HG02870 (cell line): ENCODE measurements around the gene AKR1C8.
"Not testable (repeated sequence)": the region's sequence is repeated elsewhere in the genome, so short reads cannot be mapped to it uniquely, and the experiment has no call there.

Experiments used
- ATAC-seq: cut with Tn5 transposase; IDR thresholded peaks from one replicate; pipeline ENCODE4 v1.9.1; 2021; ENCODE audit warnings: mild to moderate bottlenecking, moderate library complexity; ENCODE audit not compliant: unreplicated experiment

AKR1C8 gene

GRCh38 chr10:5184987-5185775 lies at the start of gene AKR1C8:
Gene AKR1C8 (minus strand): TSS chr10:5185150. CDS start chr10:5185104, 46 bp downstream.
- no peak for ATAC-seq

- no peak for ATAC-seq
These were observed 49.3 kb upstream of the AKR1C8 start for GRCh38 chr10:5234106-5234860.

GRCh38 chr10:5233324-5233723 lies 48.4 kb upstream of the AKR1C8 start:
- ATAC-seq: no peak

GRCh38 chr10:5229019-5229418 lies 44.1 kb upstream of the AKR1C8 start:
- ATAC-seq: no peak

GRCh38 chr10:5222942-5223341 lies 38.0 kb upstream of the AKR1C8 start:
- ATAC-seq: not testable (repeated sequence)

GRCh38 chr10:5219262-5219661 lies 34.3 kb upstream of the AKR1C8 start:
- ATAC-seq: no peak

- no peak for ATAC-seq
These were observed 31.9 kb upstream of the AKR1C8 start for GRCh38 chr10:5216801-5217200.

- no peak for ATAC-seq
These were observed 27.0 kb upstream of the AKR1C8 start for GRCh38 chr10:5211696-5212536.

- not testable (repeated sequence) for ATAC-seq
These were observed 25.3 kb upstream of the AKR1C8 start for GRCh38 chr10:5210261-5210660.

- not testable (repeated sequence) for ATAC-seq
These were observed 24.8 kb upstream of the AKR1C8 start for GRCh38 chr10:5209776-5210175.

GRCh38 chr10:5206799-5207198 lies 21.8 kb upstream of the AKR1C8 start:
- ATAC-seq: no peak

- ATAC-seq: no peak
These were observed 14.4 kb upstream of the AKR1C8 start for GRCh38 chr10:5199398-5199797.

- ATAC-seq: no peak
These were observed 13.4 kb upstream of the AKR1C8 start for GRCh38 chr10:5198386-5198785.

GRCh38 chr10:5196702-5197113 lies 11.8 kb upstream of the AKR1C8 start, which contains the start of gene AKR1C4:
Gene AKR1C4 (plus strand): TSS chr10:5196837. CDS start chr10:5196868, 31 bp downstream.
- no peak for ATAC-seq

- ATAC-seq: no peak
These were observed 10.9 kb upstream of the AKR1C8 start for GRCh38 chr10:5195727-5196374.

- no peak for ATAC-seq
These were observed 9.5 kb upstream of the AKR1C8 start for GRCh38 chr10:5194431-5194830.

GRCh38 chr10:5188358-5188757 lies 3.4 kb upstream of the AKR1C8 start:
- no peak for ATAC-seq

GRCh38 chr10:5187867-5188266 lies 2.9 kb upstream of the AKR1C8 start:
- no peak for ATAC-seq

- ATAC-seq: no peak
These were observed 1.0 kb downstream of the AKR1C8 start for GRCh38 chr10:5183923-5184322.

GRCh38 chr10:5180503-5180902 lies 4.4 kb downstream of the AKR1C8 start:
- ATAC-seq: not testable (repeated sequence)

GRCh38 chr10:5175581-5175980 lies 9.4 kb downstream of the AKR1C8 start:
- not testable (repeated sequence) for ATAC-seq
